LNCaP clone FGC (cell line): ENCODE data around the gene SLAIN1.

Experiments
- DNase-seq: peaks from one replicate; pipeline ENCODE4 v3.0.0-alpha.2; 2011; ENCODE audit warnings: low read depth
- H3K4me3 ChIP-seq: 2 replicates; pipeline ENCODE4 v1.5.1; 2011; ENCODE audit warnings: mild to moderate bottlenecking, low read depth, low read length, control low read depth
- CTCF ChIP-seq: IDR thresholded peaks from 2 replicates; pipeline ENCODE4 v1.5.1; 2012; ENCODE audit warnings: mild to moderate bottlenecking; ENCODE audit not compliant: control insufficient read depth, insufficient read depth; ENCODE audit errors: extremely low read depth

SLAIN1 gene

GRCh38 chr13:77807431-77808135 is 110.1 kb downstream of the SLAIN1 start:
- H3K4me3 ChIP-seq, result no peak overlapping the region
- no peak for TF ChIP-seq CTCF
- no peak for DNase-seq

- TF ChIP-seq CTCF, result peak; percentile 57
- H3K4me3 ChIP-seq, result no peak overlapping the region
- DNase-seq, result no peak
Observed at GRCh38 chr13:77810430-77810829, 112.9 kb downstream of the SLAIN1 start.

- DNase-seq, result no peak
- H3K4me3 ChIP-seq, result no peak overlapping the region
- TF ChIP-seq CTCF, result no peak
Observed at GRCh38 chr13:77810878-77811277, 113.4 kb downstream of the SLAIN1 start.

- H3K4me3 ChIP-seq, result no peak overlapping the region
- TF ChIP-seq CTCF, result no peak
- no peak for DNase-seq
Observed at GRCh38 chr13:77811381-77811780, 113.9 kb downstream of the SLAIN1 start.

- DNase-seq, result no peak
- H3K4me3 ChIP-seq, result no peak overlapping the region
- no peak for TF ChIP-seq CTCF
Observed at GRCh38 chr13:77811981-77812380, 114.5 kb downstream of the SLAIN1 start.
